Chondrocyte (in vitro differentiated cells): ENCODE data around the gene TCF25. TPM values are rescaled to one million over a fixed set of nuclear protein-coding genes. Genes with fewer than 3 reads are reported as not detected.

ENCODE experiments used
- DNase-seq: peaks from one replicate; pipeline ENCODE4 v3.0.0; 2021; ENCODE audit warnings: mixed read lengths, low spot score
- H3K27ac Mint-ChIP-seq: one replicate; pipeline ENCODE4 v1.8.0; 2021; ENCODE audit warnings: mild to moderate bottlenecking, moderate library complexity, mixed read lengths; ENCODE audit not compliant: unreplicated experiment
- H3K27me3 Mint-ChIP-seq: 2 replicates; pipeline ENCODE4 v1.8.0; 2021; ENCODE audit warnings: low read depth, mixed read lengths
- H3K36me3 Mint-ChIP-seq: 2 replicates; pipeline ENCODE4 v1.8.0; 2021; ENCODE audit warnings: low read depth, mixed read lengths
- H3K4me1 Mint-ChIP-seq: 2 replicates; pipeline ENCODE4 v1.8.0; 2021; ENCODE audit warnings: low read depth, mild to moderate bottlenecking, mixed read lengths
- H3K4me3 Mint-ChIP-seq: one replicate; pipeline ENCODE4 v1.8.0; 2021; ENCODE audit warnings: mild to moderate bottlenecking, moderate library complexity, mixed read lengths; ENCODE audit not compliant: unreplicated experiment
- H3K9me3 Mint-ChIP-seq: 2 replicates; pipeline ENCODE4 v1.8.0; 2021; ENCODE audit warnings: low read depth, mixed read lengths
- total RNA-seq: library from RNA; stranded (reverse); gene quantifications from 3 replicates; pipeline ENCODE4 v1.2.1, GENCODE V29; 2021
- TF ChIP-seq, protein P1 (sequence below): fragments of 200-600 bp; sonication (generic); IDR thresholded peaks from 2 replicates; pipeline ENCODE4 v1.5.0; 2021; ENCODE audit warnings: antibody characterized with exemption, mild to moderate bottlenecking, moderate library complexity

Gene TCF25
- total RNA-seq, 1 donor from 2014 or later: 200 TPM

- Mint-ChIP-seq H3K9me3 (no peaks in the 10 kb centered on the region), H3K4me1 (peaks cover 8% of the 10 kb centered on the region), H3K27me3 (no peaks in the 10 kb centered on the region), H3K4me3 (no peak overlapping the region), H3K27ac (no peak overlapping the region), H3K36me3 (peaks cover 15% of the 10 kb centered on the region)
- no peak for DNase-seq
- TF ChIP-seq, protein P1, sequence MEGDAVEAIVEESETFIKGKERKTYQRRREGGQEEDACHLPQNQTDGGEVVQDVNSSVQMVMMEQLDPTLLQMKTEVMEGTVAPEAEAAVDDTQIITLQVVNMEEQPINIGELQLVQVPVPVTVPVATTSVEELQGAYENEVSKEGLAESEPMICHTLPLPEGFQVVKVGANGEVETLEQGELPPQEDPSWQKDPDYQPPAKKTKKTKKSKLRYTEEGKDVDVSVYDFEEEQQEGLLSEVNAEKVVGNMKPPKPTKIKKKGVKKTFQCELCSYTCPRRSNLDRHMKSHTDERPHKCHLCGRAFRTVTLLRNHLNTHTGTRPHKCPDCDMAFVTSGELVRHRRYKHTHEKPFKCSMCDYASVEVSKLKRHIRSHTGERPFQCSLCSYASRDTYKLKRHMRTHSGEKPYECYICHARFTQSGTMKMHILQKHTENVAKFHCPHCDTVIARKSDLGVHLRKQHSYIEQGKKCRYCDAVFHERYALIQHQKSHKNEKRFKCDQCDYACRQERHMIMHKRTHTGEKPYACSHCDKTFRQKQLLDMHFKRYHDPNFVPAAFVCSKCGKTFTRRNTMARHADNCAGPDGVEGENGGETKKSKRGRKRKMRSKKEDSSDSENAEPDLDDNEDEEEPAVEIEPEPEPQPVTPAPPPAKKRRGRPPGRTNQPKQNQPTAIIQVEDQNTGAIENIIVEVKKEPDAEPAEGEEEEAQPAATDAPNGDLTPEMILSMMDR: no peak
Measured at GRCh38 chr16:89953671-89954406, 80.4 kb downstream of the TCF25 start.

DNA sequence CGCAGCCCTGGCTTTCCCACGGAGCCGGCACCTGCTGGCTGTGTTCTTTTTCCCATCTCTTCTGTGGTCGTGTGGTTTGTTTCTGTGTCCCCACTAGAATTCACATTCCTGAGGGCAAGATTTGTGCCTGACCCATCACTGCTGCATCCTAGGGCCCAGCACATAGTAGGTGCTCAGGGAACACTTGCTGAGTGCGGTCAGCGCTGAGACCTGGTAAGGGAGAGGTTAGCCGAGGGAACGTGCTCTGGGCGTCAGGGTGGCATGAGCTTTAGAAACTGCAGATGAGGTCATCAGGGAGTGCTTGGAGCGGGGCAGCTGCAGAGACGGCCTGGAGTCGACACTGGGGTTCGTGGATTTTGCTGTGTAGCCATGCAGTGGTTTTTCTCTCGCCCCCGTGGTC is 81.1 kb downstream of the TCF25 start:
- H3K27ac Mint-ChIP-seq: no peak overlapping the region
- peaks cover 20% of the 10 kb centered on the region for H3K36me3 Mint-ChIP-seq
- peaks cover 8% of the 10 kb centered on the region for H3K4me1 Mint-ChIP-seq
- no peaks in the 10 kb centered on the region for H3K9me3 Mint-ChIP-seq
- DNase-seq: no peak
- H3K27me3 Mint-ChIP-seq: no peaks in the 10 kb centered on the region
- H3K4me3 Mint-ChIP-seq: no peak overlapping the region
- TF ChIP-seq, protein P1: no peak

DNA sequence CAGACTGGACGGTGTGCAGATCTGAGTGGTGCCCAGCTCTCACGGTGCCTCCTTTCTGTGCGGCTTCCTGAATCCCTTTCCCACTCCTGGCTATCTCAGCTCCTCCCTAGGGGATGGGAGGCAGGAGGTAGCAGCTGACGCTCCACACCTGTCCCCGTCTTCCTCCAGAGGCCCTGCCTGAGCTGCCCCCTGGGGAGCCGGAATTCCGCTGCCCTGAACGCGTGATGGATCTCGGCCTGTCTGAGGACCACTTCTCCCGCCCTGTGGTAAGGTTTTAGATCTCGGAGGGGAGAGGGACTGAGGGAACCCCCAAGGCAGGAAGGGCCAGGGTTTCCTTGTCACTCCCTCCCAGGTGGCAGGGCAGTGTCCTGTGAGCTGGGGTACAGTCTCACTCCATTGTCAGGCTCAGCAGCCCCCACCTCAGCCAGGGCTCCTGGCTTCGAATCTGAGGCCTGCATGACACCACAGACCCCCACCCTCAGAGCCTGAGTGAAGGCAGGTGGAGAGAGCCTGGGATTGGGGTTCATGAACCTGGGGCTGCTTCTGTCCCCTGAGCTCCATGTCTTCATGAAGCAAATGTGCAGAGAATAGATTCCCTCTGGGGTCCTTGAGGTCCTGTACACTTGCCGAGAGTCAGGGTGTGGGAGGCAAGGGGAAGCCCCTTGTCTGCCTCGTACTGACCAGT is 81.8 kb downstream of the TCF25 start:
- TF ChIP-seq, protein P1: no peak
- no peaks in the 10 kb centered on the region for H3K27me3 Mint-ChIP-seq
- H3K9me3 Mint-ChIP-seq: no peaks in the 10 kb centered on the region
- H3K36me3 Mint-ChIP-seq: peaks cover 24% of the 10 kb centered on the region
- DNase-seq: no peak
- peaks cover 2% of the 10 kb centered on the region for H3K4me1 Mint-ChIP-seq
- no peak overlapping the region for H3K4me3 Mint-ChIP-seq
- H3K27ac Mint-ChIP-seq: no peak overlapping the region

- no peak overlapping the region for H3K4me3 Mint-ChIP-seq
Measured at GRCh38 chr16:89956505-89957215, 83.3 kb downstream of the TCF25 start.

More at GRCh38 chr16:89956505-89957215, 83.3 kb downstream of the TCF25 start:
- Mint-ChIP-seq H3K9me3 (no peaks in the 10 kb centered on the region), H3K27ac (no peak overlapping the region), H3K4me1 (no peaks in the 10 kb centered on the region), H3K36me3 (peaks cover 30% of the 10 kb centered on the region), H3K27me3 (no peaks in the 10 kb centered on the region)
- TF ChIP-seq, protein P1: no peak
- DNase-seq: no peak
